ENCODE results near the gene SAP30.
A peak's percentile ranks its signal among the peaks of the same experiment; 100 is the strongest.

The SAP30 gene

GRCh38 chr4:173370477-173371291 lies at the start of gene SAP30:
SAP30 (plus strand) TSS chr4:173370954; CDS start chr4:173371183, 229 bp downstream.
- peak; percentile 97 for DNase-seq

- DNase-seq = no peak
Measured at GRCh38 chr4:173325007-173325736, 45.6 kb upstream of the SAP30 start.

DNA sequence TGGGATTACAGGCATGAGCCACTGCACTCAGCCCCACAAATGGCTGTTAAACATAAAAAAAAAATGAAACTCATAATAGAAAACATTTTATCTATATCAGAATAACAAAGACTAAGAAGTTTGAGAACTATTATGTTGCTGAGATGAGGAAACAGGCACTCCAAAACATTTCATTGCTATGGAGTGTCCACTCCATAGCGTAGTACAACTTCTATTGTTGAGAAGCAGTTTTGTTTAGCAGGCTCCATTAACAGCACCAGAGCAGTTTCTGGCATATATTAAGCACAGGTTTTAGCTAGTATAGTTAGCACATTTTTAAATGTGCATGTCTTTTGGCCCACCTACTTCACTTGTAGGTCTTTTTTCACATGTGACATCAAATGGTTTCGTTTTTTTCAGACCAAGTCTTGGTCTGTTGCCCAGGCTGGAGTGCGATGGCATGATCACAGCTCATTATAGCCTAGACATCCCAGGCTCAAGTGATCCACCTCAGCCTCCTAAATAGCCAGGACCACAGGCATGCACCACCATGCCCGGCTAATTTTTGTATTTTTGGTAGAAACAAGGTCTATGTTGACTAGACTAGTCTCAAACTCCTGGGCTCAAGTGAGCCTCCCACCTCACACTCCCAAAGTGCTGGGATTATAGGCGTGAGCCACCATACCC lies 42.4 kb upstream of the SAP30 start:
- DNase-seq = no peak

DNA sequence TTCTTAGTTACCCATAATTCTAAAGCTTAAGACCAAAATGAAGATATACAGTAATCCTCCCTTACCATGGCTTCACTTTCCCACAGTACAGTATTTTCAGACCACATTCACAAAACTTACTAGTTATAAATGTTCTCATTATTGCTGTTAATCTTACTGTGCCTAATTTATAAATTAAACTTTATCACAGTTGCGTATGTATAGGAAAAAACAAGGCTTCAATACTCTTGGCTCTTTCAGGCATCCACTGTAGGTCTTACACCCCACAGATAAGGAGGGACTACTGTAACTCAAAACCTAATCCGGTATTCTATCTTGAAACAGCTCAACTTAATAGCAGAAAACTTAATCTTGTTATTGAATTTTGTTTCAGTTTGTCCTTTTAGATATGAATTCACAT lies 40.2 kb upstream of the SAP30 start:
- no peak for DNase-seq

DNA sequence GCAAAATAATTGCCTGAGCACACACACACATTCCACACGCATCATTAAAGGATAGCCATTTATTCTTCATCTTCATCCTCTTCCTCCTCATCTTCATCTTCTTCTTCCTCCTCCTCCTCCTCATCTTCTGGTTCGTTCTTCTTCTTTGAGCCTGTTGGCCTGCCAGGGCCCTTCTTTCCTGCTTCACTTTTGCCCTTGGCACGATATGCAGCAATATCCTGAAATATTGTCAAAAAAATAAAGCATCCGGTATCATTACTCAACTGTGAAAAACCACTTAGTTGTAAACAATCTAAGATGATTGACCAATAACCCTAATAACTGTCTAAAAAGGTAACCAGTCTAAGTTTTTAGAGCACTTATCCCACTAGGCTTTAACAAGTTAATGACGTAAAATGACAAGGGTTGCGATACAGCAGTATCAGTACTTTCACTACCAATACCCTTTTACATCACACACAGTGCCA lies 38.7 kb upstream of the SAP30 start:
- no peak for DNase-seq

DNA sequence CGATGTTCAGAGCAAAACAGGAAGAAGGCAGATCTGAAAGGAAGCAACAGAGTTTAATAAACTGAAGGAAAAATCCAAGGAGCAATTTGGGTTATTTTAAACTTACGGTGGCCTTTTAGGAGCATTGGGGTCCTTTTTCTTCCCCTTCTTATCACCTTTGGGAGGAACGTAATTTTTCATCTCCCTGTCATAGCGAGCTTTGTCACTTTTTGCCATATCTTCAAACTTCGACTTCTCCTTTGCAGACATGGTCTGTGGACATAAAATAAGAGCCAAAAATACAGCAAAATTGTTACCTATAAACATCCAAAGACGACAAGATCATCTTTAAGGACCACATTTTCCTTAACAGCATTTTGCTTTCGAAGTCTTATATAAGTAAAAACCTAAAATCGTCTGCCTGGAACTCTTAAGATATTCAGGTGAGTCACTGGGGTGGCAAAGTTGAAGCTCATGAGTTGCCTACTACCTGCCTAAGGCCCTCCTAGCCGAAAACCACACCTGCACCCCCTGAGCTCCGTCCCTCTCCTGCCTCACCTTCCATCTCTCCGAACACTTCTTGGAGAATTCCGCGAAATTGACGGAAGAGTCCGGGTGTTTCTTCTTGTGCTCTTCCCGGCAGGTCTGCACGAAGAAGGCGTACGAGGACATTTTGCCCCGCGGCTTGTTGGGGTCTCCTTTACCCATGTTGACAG lies 37.6 kb upstream of the SAP30 start:
- DNase-seq = no peak

DNA sequence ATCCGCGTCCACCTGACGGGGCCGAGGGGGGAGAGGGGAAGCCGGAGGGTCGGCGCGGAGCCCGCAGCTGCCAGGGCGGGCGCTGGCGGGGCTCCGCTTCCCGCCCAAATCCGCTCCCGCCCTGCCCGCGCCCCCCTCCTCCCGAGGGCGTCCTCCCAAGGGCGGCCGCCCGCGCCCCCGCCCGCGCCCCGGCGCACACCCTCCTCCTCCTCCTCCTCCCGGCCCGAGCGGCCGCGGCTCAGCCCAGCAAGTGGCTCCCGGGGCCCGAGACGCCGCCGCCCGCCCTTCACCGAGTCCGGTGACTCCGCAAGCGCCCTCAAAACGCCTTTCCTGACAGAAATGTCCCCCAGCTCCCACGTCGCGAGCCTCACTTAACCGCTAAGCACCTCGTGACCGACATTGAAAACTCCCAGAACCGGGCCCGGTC lies 37.1 kb upstream of the SAP30 start:
- DNase-seq = peak; percentile 37

GRCh38 chr4:173334085-173334890 lies 36.5 kb upstream of the SAP30 start, which contains the start of gene HMGB2:
HMGB2 (minus strand) TSS chr4:173334358; CDS start chr4:173333649, 709 bp downstream.
- DNase-seq = peak; percentile 100

GRCh38 chr4:173334891-173335752 lies 35.6 kb upstream of the SAP30 start:
- peak; percentile 94 for DNase-seq

DNA sequence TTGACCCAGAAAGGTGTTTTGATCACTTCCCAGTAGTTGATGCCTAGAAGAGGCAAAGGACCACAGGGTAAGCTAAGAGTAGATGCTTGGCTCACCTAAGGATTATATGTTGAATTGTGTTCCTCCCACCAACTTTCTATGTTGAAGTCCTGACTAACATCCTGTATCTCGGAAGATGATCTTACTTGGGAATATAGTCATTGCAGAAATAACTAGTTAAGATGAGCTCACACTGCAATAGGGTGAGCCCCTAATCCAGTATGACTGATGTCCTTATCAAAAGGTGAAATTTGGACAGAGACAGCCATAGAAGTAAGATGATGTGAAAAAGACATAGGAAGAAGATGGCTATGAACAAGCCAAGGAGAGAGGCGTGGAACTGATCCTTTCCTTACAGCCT lies 33.3 kb upstream of the SAP30 start:
- no peak for DNase-seq

DNA sequence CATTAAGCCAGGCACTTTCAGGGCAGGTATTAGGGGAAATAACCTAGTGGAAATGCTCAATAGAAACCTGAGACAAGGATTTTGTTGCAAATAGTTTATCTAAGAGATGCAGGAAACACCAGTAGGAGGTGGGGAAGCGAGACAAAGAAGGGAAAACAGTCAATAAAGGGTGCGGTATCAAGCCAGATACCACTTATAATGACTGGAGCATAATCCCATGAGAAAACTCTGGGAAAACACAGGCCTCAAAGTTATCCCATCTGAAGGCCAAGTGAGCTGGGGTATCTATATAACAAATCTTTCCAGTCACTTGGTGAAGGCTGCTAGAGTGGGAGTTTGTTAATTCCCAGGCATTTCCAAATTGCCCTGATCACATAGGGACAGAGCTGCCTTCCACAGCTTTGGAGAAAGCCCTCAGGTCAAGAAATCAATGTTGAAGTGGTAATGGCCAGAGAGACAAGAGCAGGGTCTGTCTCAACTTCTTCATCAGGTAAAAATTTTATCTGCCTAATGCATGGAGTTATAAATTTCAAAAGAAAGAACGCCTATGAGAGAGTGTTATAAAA lies 26.8 kb upstream of the SAP30 start:
- no peak for DNase-seq

DNA sequence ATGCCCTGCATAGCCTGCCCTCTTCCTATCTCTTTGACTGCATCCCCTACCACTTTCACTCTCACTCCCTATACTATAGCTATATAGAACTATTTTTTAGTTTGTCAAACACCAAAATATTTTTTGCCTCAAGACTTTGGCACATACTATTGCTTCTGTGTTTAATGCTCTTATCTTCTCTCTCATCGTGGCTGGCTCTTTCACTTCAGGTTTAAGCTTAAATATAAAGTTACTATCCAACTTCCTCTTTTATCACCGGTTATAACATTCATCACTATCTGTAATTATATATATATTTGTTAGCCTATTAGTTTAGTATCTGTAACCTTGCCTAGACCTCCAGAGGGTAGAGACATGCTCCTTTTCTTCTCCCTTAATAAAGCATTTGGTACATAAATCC lies 25.1 kb upstream of the SAP30 start:
- DNase-seq = no peak

DNA sequence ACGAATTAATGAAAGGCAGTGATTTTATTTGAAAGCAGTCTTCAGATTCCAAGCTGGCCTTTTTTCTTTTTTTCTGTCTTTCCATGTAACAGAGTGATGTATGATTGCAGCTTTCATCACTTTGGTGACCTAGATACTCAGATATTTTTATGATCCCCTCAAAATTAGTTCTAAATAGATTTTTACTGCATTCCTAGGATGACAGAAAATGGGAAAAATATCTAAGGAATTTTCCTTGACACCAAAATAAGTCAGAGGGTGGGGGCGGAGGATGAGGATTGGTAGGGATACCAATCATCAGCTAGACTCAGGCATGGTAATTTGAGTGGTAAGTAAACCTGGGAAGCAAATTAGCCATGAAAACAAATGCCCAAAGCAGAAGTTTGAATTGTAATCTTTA lies 24.7 kb upstream of the SAP30 start:
- DNase-seq = no peak

- no peak for DNase-seq
Measured at GRCh38 chr4:173347467-173347866, 23.3 kb upstream of the SAP30 start.

DNA sequence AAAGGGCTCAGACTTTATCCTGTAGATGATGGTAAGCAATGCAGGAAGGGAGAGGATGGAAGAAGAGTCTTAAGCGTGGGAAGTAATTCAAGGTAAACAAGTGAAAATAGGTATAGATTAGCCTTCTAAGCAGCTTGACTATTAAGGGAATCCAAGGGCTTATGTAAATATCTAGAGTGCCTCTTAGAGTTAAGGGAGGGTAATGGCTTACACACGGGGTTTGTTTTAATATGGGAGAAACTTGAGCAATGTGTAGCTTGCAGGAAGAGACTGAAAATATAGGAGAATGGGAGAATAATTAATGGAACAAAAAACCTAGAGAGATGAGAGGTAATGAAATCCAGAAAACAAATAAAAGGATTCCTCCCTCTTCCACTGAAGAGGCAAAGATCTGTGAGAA lies 12.8 kb upstream of the SAP30 start:
- peak; percentile 22 for DNase-seq

- DNase-seq = peak; percentile 6
Measured at GRCh38 chr4:173360587-173361221, 10.1 kb upstream of the SAP30 start.

DNA sequence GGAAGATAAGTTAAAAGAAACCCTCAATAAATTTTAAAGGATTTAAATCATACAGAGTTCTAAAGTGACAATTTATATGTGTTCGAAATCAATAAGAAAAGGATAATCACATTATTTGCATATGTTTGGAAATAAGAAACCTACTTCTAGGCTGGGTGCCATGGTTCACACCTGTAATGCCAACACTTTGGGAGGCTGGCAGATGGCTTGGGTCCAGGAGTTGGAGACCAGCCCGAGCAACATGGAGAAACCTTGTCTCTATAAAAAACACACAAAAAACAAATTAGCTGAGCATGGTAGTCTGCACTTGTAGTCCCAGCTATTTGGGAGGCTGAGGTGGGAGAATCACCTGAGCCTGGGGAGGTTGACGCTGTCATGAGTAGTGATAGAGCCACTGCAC lies 8.1 kb upstream of the SAP30 start:
- peak; percentile 18 for DNase-seq

DNA sequence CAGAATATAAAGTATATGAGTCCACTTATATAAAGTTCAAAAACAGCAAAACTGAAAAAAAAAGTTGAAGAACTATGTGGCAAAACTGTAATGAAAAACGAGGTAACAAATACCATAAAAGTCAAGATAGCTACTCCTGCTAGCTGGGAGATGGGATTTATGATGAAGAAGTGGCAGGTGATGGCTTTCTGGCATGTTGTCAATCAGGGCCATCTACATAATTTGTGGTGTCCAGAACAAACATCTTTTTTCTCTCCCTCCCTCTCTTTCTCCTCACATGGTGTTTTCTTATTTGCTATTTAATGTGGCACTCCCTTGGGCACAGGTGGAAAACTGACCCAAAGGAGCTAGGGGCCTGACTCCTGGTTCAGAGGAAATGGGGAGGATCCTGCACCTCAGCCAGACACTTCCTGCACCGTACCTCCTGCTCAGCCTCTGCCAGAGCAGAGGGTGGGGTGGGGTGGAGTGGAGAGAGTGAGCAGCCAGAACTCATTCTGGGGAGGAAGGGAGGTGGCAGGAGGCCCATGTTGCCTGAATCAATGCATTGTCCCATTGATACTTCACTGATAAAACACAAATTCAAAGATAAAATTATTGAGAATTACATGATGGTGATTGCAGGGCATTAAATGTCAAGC lies 5.3 kb upstream of the SAP30 start:
- no peak for DNase-seq

- DNase-seq = no peak
Measured at GRCh38 chr4:173367285-173367684, 3.5 kb upstream of the SAP30 start.

- no peak for DNase-seq
Measured at GRCh38 chr4:173367946-173368345, 2.8 kb upstream of the SAP30 start.

Data from NCI-H1092 treated with DMSO at 0.1 percent for 48 hours (cell line).